Measurements from ENCODE around the gene RNF145. TPM values are rescaled to one million over a fixed set of nuclear protein-coding genes. Genes with fewer than 3 reads are reported as not detected.

The RNF145 gene
- total RNA-seq, 2 donors from 2014 or later = 38.6 to 50.5 TPM

GRCh38 chr5:159212657-159213462, 3.5 kb upstream of the RNF145 start:
- TF ChIP-seq POLR2AphosphoS5 (IDR thresholded peaks at IDR 0.05) (no peak), CTCF (IDR thresholded peaks at IDR 0.05) (no peak), POLR2A (IDR thresholded peaks at IDR 0.05) (no peak)
- 81% methylated on average over 7 of the region's 7 CpGs for WGBS
- no peak overlapping the region for H3K27ac ChIP-seq
- H3K9me3 ChIP-seq = no peaks in the 10 kb centered on the region
- peaks cover 11% of the 10 kb centered on the region for H3K4me1 ChIP-seq (replicated peaks)
- no peaks in the 10 kb centered on the region for H3K36me3 ChIP-seq
- intact Hi-C loops (cut with DNase I) = no loop called here
- H3K4me3 ChIP-seq = no peak overlapping the region
- no peaks in the 10 kb centered on the region for H3K27me3 ChIP-seq (replicated peaks; ENCODE audit: insufficient read depth)
- no peak for DNase-seq (ENCODE audit: low spot score)

- DNase-seq (ENCODE audit: low spot score) = no peak
Observed at GRCh38 chr5:159211729-159212174, 2.4 kb upstream of the RNF145 start.

GRCh38 chr5:159210846-159211245, 1.5 kb upstream of the RNF145 start:
- H3K4me1 ChIP-seq (replicated peaks) = peaks cover 11% of the 10 kb centered on the region
- no peaks in the 10 kb centered on the region for H3K27me3 ChIP-seq (replicated peaks; ENCODE audit: insufficient read depth)
- TF ChIP-seq POLR2AphosphoS5 (IDR thresholded peaks at IDR 0.05) (no peak), POLR2A (IDR thresholded peaks at IDR 0.05) (no peak), CTCF (IDR thresholded peaks at IDR 0.05) (no peak)
- H3K9me3 ChIP-seq = no peaks in the 10 kb centered on the region
- H3K36me3 ChIP-seq = no peaks in the 10 kb centered on the region
- no peak overlapping the region for H3K27ac ChIP-seq
- DNase-seq (ENCODE audit: low spot score) = no peak
- no peak overlapping the region for H3K4me3 ChIP-seq
- intact Hi-C loops (cut with DNase I) = no loop called here
- 82% methylated on average over 1 of the region's 1 CpG for WGBS

More at GRCh38 chr5:159211729-159212174, 2.4 kb upstream of the RNF145 start:
- intact Hi-C loops (cut with DNase I) = no loop called here
- TF ChIP-seq POLR2A (IDR thresholded peaks at IDR 0.05) (no peak), CTCF (IDR thresholded peaks at IDR 0.05) (no peak), POLR2AphosphoS5 (IDR thresholded peaks at IDR 0.05) (no peak)
- Histone ChIP-seq H3K9me3 (no peaks in the 10 kb centered on the region), H3K4me3 (no peak overlapping the region), H3K36me3 (no peaks in the 10 kb centered on the region), H3K27ac (no peak overlapping the region), H3K4me1 (replicated peaks) (peaks cover 11% of the 10 kb centered on the region), H3K27me3 (replicated peaks; ENCODE audit: insufficient read depth) (no peaks in the 10 kb centered on the region)
- WGBS = 20% methylated on average over 4 of the region's 4 CpGs

- Histone ChIP-seq H3K27ac (peak overlapping the region in 1 of 2 donors; percentile 96), H3K4me3 (peak overlapping the region in 1 of 2 donors; percentile 92), H3K36me3 (no peaks in the 10 kb centered on the region), H3K27me3 (replicated peaks; ENCODE audit: insufficient read depth) (no peaks in the 10 kb centered on the region), H3K9me3 (no peaks in the 10 kb centered on the region), H3K4me1 (replicated peaks) (peaks cover 11% of the 10 kb centered on the region)
- no peak for DNase-seq (ENCODE audit: low spot score)
- TF ChIP-seq POLR2A (IDR thresholded peaks at IDR 0.05) (no peak), POLR2AphosphoS5 (IDR thresholded peaks at IDR 0.05) (no peak), CTCF (IDR thresholded peaks at IDR 0.05) (no peak)
- WGBS = 51% methylated on average over 4 of the region's 4 CpGs
- intact Hi-C loops (cut with DNase I) = no loop called here
Observed at GRCh38 chr5:159210210-159210661, 883 bp upstream of the RNF145 start.

Data from prostate gland (tissue), 2 donors.